GM21381 (cell line): ENCODE results near the gene UCP1.
"Not testable (repeated sequence)": the region's sequence is repeated elsewhere in the genome, so short reads cannot be mapped to it uniquely, and the experiment has no call there.

ENCODE experiments used
- ATAC-seq: cut with Tn5 transposase; IDR thresholded peaks from one replicate; pipeline ENCODE4 v1.9.1; 2021; ENCODE audit warnings: mild to moderate bottlenecking, moderate library complexity; ENCODE audit not compliant: unreplicated experiment

Gene UCP1

DNA sequence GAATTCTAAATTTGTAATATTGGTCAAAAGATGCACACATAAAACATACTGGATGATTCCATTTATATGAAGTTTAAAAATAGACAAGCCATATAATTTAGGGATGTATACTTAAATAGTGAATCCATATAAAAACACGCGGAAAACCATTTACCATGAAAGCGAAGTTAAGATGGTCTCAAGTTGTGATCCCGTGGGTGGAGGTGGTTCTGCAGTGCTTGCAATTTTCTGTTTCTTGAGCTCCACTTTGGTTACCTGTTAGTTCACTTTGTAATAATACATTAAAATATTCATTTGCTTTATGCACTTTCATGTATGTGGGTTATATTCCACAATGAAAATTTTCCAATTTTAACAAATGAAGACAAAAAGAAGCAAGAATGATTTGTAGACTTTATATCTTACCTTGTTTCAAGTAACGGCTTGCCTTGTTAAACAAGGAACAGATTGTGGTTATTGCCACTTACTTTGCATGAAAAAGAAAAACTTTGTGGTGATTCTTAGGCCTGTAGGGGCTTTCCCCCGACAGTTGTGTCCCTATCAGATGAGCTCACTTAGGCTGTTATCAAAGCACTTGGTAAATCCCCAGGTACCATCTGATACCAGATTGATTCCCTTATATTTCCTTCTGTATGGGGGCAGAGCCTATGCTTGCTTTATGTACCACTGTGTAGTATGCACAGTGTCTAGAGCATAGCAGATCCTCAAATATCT, 12.2 kb downstream of the UCP1 start:
- peak; percentile 99 for ATAC-seq

DNA sequence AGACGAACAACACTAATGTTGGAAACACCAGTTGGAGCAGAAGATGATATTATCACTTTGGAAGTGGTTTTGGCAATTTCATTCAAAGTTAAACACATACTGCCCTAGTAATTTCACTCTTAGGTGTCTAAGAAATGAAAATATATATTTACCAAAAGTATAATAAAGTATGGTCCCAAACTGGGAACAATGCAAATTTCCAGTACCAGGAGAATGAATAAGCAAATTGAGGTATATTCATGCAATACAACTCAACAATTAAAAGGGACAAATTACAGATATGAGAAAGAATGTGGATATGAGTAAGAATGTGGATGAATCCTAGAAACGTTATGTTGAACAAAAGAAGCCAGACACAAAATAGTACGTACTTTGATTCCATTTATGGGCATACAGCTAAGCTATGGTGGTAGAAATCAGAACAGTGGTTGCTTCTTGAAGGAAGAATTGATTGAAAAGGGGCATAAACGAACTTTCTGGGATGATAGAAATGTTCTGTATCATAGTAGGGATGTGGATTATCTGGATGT, 34.7 kb downstream of the UCP1 start:
- ATAC-seq: no peak

DNA sequence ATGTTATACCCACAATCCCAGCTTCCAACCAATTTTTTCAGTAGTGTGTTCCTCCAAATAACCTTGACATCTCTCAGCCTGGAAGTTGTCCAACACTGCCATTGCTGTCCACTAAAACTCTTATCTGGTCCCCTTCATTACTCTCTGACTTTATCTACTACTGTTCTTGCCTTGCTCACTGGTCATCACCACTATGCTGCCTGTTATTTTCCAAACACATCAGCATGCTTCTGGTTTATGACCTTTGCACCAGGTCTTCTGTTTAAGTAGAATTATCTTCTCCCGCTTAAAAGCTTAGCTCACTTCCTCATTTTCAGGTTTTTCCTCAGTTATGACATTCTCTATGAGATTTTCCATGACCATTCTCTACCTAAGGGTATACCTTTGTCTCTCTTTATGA, 39.3 kb downstream of the UCP1 start:
- no peak for ATAC-seq

DNA sequence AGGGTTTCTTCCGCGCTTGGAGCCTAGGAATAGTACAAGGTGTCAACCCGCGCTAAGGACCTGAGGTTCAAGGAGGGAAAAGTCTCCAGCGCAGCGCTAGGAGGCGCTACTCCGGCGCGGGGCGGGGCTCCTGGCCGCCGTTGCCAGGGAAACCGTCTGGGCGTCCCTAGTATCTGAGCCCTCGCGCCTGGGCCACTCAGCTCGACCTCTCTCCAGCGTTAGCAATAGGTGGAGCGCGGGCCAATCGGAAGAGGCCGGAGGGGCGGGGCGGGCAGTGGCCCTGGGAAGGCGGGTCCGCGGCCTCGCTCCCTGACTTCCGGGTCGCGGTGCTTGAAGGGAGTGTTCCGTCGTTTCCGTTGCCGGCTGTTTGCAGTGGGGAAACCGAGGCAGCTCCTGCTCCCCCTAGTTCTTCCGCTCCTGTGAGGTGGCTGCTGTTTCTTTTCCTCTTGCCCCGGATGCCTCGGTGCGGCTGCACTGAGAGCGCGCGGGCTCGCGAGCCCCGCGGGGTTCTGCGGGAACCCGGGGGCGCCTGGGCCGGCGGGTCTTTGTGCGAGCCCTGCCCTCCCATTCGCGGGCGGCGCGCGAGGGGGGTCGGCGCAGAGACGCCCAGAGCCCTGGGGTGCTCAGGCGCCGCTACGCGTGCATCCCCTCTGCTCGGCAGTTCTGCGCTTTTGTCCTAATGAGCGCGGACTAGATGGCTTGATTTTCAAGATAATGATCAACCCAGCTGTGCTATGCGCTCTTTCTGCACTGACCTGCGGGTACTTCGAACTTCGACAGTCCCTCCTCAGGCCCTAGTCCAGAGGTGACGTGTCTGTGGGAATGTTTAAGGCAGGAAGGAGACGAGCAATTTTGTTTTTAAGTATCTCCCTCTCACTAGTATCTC, 44.7 kb downstream of the UCP1 start, which contains the start of gene ELMOD2:
TSS of gene ELMOD2 (plus strand) at position 312 of the 886 bp plus-strand sequence. CDS start 1,261 bp downstream, outside the sequence.
- ATAC-seq: peak; percentile 100

DNA sequence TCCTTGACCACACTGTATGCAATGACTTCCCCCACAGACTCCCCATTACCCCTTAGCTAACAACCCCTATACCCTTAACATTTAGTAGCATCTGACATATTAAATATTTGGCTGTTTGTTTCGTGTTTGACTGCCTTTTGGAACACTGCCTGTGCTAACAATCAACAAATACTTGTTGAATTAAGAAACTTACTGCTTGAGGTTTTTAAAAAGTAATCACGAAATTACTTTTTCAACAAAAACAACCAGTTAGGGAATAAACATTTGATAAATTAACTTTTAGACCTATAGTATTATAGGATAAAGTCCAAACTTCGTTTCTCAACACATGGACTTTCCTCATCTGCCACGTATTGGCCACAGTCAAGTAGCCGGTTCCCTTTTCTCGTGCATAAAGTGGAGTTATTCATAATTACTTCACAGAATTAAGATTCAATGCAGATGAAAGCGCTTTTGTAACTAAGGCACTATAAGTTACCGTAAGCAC, 45.3 kb downstream of the UCP1 start:
- ATAC-seq: peak; percentile 4

DNA sequence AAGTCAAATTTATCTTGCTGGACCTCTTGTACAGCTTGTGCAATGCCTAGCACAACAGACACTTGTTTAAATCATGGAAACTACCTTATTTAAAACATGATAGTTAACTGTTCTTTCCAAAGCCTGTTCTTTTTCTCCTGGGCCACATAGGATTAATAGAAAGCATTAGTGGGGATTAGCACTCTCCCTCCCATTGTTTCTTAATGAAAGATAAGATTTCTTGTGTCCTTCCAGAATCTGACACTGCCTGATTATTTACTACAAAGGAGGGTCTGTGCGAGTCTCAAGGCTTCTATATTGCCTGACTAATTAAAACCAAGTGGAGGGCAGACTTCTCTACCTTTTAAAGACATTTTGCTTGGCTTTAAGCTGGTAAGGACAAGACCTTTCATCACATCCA, 53.3 kb downstream of the UCP1 start:
- no peak for ATAC-seq

DNA sequence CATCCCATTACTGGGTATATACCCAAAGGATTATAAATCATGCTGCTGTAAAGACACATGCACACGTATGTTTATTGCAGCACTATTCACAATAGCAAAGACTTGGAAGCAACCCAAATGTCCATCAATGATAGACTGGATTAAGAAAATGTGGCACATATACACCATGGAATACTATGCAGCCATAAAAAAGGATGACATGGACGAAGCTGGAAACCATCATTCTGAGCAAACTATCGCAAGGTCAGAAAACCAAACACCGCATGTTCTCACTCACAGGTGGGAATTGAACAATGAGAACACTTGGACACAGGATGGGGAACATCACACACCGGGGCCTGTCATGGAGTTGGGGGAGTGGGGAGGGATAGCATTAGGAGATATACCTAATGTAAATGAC, 55.0 kb downstream of the UCP1 start:
- not testable (repeated sequence) for ATAC-seq
